ENCODE measurements around the gene ASAH2. TPM values are rescaled to one million over a fixed set of nuclear protein-coding genes. Genes with fewer than 3 reads are reported as not detected.

The ASAH2 gene
- polyA plus RNA-seq, 1 donor from 2014 or later: 4.3 TPM

GRCh38 chr10:50211670-50212069, 39.6 kb downstream of the ASAH2 start:
- H3K4me3 ChIP-seq (ENCODE audit: low read length): no peak overlapping the region
- H3K4me2 ChIP-seq (ENCODE audit: low read length): no peak overlapping the region
- no peaks in the 10 kb centered on the region for H3K36me3 ChIP-seq (ENCODE audit: insufficient read depth, low read length)
- H4K20me1 ChIP-seq (ENCODE audit: insufficient read depth): no peaks in the 10 kb centered on the region
- no peaks in the 10 kb centered on the region for H3K27me3 ChIP-seq (ENCODE audit: insufficient read depth, low read depth, low read length)
- H3F3A ChIP-seq (ENCODE audit: insufficient read depth, low read length, poor library complexity, severe bottlenecking): no peaks in the 10 kb centered on the region
- no peak overlapping the region for H3K9ac ChIP-seq (ENCODE audit: low read length)
- H3K9me3 ChIP-seq (ENCODE audit: low read length): no peaks in the 10 kb centered on the region
- no peak overlapping the region for H2AFZ ChIP-seq (ENCODE audit: low read depth, low read length)
- H3K9me2 ChIP-seq (ENCODE audit: insufficient read depth, low read length): no peaks in the 10 kb centered on the region
- H3K27ac ChIP-seq (ENCODE audit: low read length): no peak overlapping the region
- no peak for TF ChIP-seq TAF1 (IDR thresholded peaks at IDR 0.05; ENCODE audit: low read depth)
- TF ChIP-seq CTCF (IDR thresholded peaks at IDR 0.05; ENCODE audit: poor library complexity, severe bottlenecking): no peak
- no peak for TF ChIP-seq MXI1 (conservative IDR thresholded peaks at IDR 0.05; ENCODE audit: poor library complexity, severe bottlenecking)
- TF ChIP-seq EZH2 (IDR thresholded peaks at IDR 0.05; ENCODE audit: borderline replicate concordance, insufficient read depth, low read length, poor library complexity, severe bottlenecking): no peak
- no peak for TF ChIP-seq SMC3 (conservative IDR thresholded peaks at IDR 0.05; ENCODE audit: poor library complexity)
- TF ChIP-seq REST (IDR thresholded peaks at IDR 0.05; ENCODE audit: borderline replicate concordance): no peak
- no peak for TF ChIP-seq POLR2AphosphoS5 (IDR thresholded peaks at IDR 0.05)
- no peak for TF ChIP-seq EP300 (conservative IDR thresholded peaks at IDR 0.05; ENCODE audit: poor library complexity, severe bottlenecking)
- TF ChIP-seq RAD21 (conservative IDR thresholded peaks at IDR 0.05): no peak
- no peaks in the 10 kb centered on the region for H3K79me2 ChIP-seq (replicated peaks; ENCODE audit: insufficient read depth, low read length)

GRCh38 chr10:50210876-50211275, 40.4 kb downstream of the ASAH2 start:
- Histone ChIP-seq H4K20me1 (ENCODE audit: insufficient read depth) (no peaks in the 10 kb centered on the region), H3K4me3 (ENCODE audit: low read length) (no peak overlapping the region), H3K9me3 (ENCODE audit: low read length) (no peaks in the 10 kb centered on the region), H3K9me2 (ENCODE audit: insufficient read depth, low read length) (no peaks in the 10 kb centered on the region), H3K27ac (ENCODE audit: low read length) (no peak overlapping the region), H3K9ac (ENCODE audit: low read length) (no peak overlapping the region), H3F3A (ENCODE audit: insufficient read depth, low read length, poor library complexity, severe bottlenecking) (no peaks in the 10 kb centered on the region), H3K27me3 (ENCODE audit: insufficient read depth, low read depth, low read length) (no peaks in the 10 kb centered on the region), H2AFZ (ENCODE audit: low read depth, low read length) (no peak overlapping the region), H3K79me2 (replicated peaks; ENCODE audit: insufficient read depth, low read length) (no peaks in the 10 kb centered on the region), H3K36me3 (ENCODE audit: insufficient read depth, low read length) (no peaks in the 10 kb centered on the region), H3K4me2 (ENCODE audit: low read length) (no peak overlapping the region)
- TF ChIP-seq SMC3 (conservative IDR thresholded peaks at IDR 0.05; ENCODE audit: poor library complexity): no peak
- no peak for TF ChIP-seq POLR2AphosphoS5 (IDR thresholded peaks at IDR 0.05)
- no peak for TF ChIP-seq REST (IDR thresholded peaks at IDR 0.05; ENCODE audit: borderline replicate concordance)
- no peak for TF ChIP-seq EZH2 (IDR thresholded peaks at IDR 0.05; ENCODE audit: borderline replicate concordance, insufficient read depth, low read length, poor library complexity, severe bottlenecking)
- TF ChIP-seq RAD21 (conservative IDR thresholded peaks at IDR 0.05): no peak
- no peak for TF ChIP-seq CTCF (IDR thresholded peaks at IDR 0.05; ENCODE audit: poor library complexity, severe bottlenecking)
- no peak for TF ChIP-seq MXI1 (conservative IDR thresholded peaks at IDR 0.05; ENCODE audit: poor library complexity, severe bottlenecking)
- no peak for TF ChIP-seq TAF1 (IDR thresholded peaks at IDR 0.05; ENCODE audit: low read depth)
- no peak for TF ChIP-seq EP300 (conservative IDR thresholded peaks at IDR 0.05; ENCODE audit: poor library complexity, severe bottlenecking)

Measured in neural cell (in vitro differentiated cells).